ENCODE results near the gene RIOX2.

DNA sequence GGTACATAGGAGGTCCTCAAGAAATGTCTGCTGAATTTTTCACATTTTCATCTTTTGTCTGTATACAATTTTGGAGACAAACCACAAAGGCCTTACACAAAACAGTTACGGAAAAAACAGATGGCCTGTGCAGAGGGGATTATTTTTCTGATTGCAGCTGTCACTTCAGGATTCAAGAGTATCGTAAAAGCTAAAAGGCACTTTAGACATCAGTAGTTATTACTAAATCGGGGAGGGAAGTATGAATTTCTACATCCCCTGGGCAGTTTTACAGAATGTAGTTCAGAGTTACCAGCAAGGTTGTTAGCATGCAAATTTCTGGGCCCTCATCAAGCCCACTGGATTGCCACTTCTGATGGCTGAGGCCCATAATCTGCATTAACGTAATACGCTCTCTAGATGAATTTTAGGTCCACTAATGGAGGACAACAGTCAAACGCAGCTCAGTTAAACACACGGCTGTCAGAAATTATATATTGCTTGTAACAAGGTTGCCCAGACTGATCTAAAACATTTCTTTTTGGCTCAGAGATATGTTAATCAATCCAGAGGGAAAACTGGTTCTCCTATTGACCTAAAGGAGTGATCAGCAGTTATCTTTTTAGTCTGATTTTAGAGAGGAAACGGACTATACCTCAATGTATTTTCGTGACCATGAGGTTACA lies 1.1 kb downstream of the RIOX2 start:
- TF ChIP-seq, protein P1, sequence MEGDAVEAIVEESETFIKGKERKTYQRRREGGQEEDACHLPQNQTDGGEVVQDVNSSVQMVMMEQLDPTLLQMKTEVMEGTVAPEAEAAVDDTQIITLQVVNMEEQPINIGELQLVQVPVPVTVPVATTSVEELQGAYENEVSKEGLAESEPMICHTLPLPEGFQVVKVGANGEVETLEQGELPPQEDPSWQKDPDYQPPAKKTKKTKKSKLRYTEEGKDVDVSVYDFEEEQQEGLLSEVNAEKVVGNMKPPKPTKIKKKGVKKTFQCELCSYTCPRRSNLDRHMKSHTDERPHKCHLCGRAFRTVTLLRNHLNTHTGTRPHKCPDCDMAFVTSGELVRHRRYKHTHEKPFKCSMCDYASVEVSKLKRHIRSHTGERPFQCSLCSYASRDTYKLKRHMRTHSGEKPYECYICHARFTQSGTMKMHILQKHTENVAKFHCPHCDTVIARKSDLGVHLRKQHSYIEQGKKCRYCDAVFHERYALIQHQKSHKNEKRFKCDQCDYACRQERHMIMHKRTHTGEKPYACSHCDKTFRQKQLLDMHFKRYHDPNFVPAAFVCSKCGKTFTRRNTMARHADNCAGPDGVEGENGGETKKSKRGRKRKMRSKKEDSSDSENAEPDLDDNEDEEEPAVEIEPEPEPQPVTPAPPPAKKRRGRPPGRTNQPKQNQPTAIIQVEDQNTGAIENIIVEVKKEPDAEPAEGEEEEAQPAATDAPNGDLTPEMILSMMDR (optimal IDR thresholded peaks at IDR 0.05 in 1 of 3, IDR thresholded peaks at IDR 0.05 in 1 of 3, conservative IDR thresholded peaks at IDR 0.05 in 1 of 3; ENCODE audit: extremely low read depth in 1 of 3, insufficient read depth in 2 of 3, low read length in 3 of 3), result no peak
- TF ChIP-seq EZH2 (IDR thresholded peaks at IDR 0.05; ENCODE audit: low read length), result no peak
